K562 (cell line): ENCODE results near the gene NISCH.

Experiments
- HDAC6 ChIP-seq: IDR thresholded peaks from 2 replicates; pipeline ENCODE4 v1.6.1; 2012; ENCODE audit warnings: low read depth, mild to moderate bottlenecking, control low read depth, inconsistent platforms, low read length, moderate library complexity
- PHTF2 ChIP-seq: fragments of 250-450 bp; sonication (Bioruptor Pico); IDR thresholded peaks from 2 replicates; pipeline ENCODE4 v1.5.0; 2021; ENCODE audit warnings: mild to moderate bottlenecking
- YY1 ChIP-seq, 3 experiments: IDR thresholded peaks; 2 replicates each; pipeline ENCODE4 v1.6.1; 2011; ENCODE audit warnings: low read length in 2 of 3, mild to moderate bottlenecking in 2 of 3, moderate library complexity in 2 of 3, borderline replicate concordance in 1 of 3, control low read depth in 1 of 3, low read depth in 1 of 3; ENCODE audit not compliant: insufficient read depth in 3 of 3, insufficient replicate concordance in 2 of 3, control insufficient read depth in 1 of 3, insufficient read length in 1 of 3; ENCODE audit errors: extremely low read depth in 1 of 3

GRCh38 chr3:52537726-52538421 lies 82.5 kb downstream of the NISCH start:
- TF ChIP-seq YY1 (IDR thresholded peaks at IDR 0.05; ENCODE audit: borderline replicate concordance in 1 of 3, control insufficient read depth in 1 of 3, extremely low read depth in 1 of 3, insufficient read depth in 3 of 3, insufficient read length in 1 of 3, insufficient replicate concordance in 2 of 3, low read depth in 1 of 3, low read length in 2 of 3) (no peak), HDAC6 (no peak), PHTF2 (CRISPR knock-in tag) (no peak)
